Measurements from ENCODE around the gene PIGH. TPM values are rescaled to one million over a fixed set of nuclear protein-coding genes. Genes with fewer than 3 reads are reported as not detected.
"Not testable (repeated sequence)": the region's sequence is repeated elsewhere in the genome, so short reads cannot be mapped to it uniquely, and the experiment has no call there.

PIGH gene
- total RNA-seq, 1 donor from 2014 or later: 19.1 TPM

- intact Hi-C loops (cut with micrococcal nuclease): no loop called here
Measured at GRCh38 chr14:67609642-67610310, 9.7 kb upstream of the PIGH start.

GRCh38 chr14:67607646-67608045 lies 7.6 kb upstream of the PIGH start:
- intact Hi-C loops (cut with micrococcal nuclease): no loop called here

- intact Hi-C loops (cut with micrococcal nuclease): no loop called here
Measured at GRCh38 chr14:67602995-67603545, 3.0 kb upstream of the PIGH start.

- intact Hi-C loops (cut with micrococcal nuclease): no loop called here
Measured at GRCh38 chr14:67602076-67602475, 2.0 kb upstream of the PIGH start.

- intact Hi-C loops (cut with micrococcal nuclease): loop anchor here (1.0 kb wide), 6 partner anchors 19 to 359 kb away; partner anchors contain the start of genes ARG2, ATP6V1D, PALS1 and TMEM229B
Measured at GRCh38 chr14:67600562-67600974, 500 bp upstream of the PIGH start.

GRCh38 chr14:67595392-67595791 lies 4.7 kb downstream of the PIGH start:
- intact Hi-C loops (cut with micrococcal nuclease): no loop called here

- intact Hi-C loops (cut with micrococcal nuclease): not testable (repeated sequence)
Measured at GRCh38 chr14:67593650-67594049, 6.4 kb downstream of the PIGH start.

- intact Hi-C loops (cut with micrococcal nuclease): no loop called here
Measured at GRCh38 chr14:67589204-67589770, 10.8 kb downstream of the PIGH start.

GRCh38 chr14:67586369-67586768 lies 13.7 kb downstream of the PIGH start:
- intact Hi-C loops (cut with micrococcal nuclease): no loop called here

- intact Hi-C loops (cut with micrococcal nuclease): loop anchor here (1.0 kb wide), 2 partner anchors 82 to 119 kb away; no protein-coding TSS in a partner anchor
Measured at GRCh38 chr14:67584978-67585377, 15.1 kb downstream of the PIGH start.

- intact Hi-C loops (cut with micrococcal nuclease): loop anchor here (1.0 kb wide), 2 partner anchors 83 to 120 kb away; no protein-coding TSS in a partner anchor
Measured at GRCh38 chr14:67583711-67584644, 16.1 kb downstream of the PIGH start.

- intact Hi-C loops (cut with micrococcal nuclease): no loop called here
Measured at GRCh38 chr14:67582061-67582460, 18.0 kb downstream of the PIGH start.

- intact Hi-C loops (cut with micrococcal nuclease): no loop called here
Measured at GRCh38 chr14:67581643-67582042, 18.4 kb downstream of the PIGH start.

- intact Hi-C loops (cut with micrococcal nuclease): no loop called here
Measured at GRCh38 chr14:67580336-67581171, 19.5 kb downstream of the PIGH start.

- intact Hi-C loops (cut with micrococcal nuclease): no loop called here
Measured at GRCh38 chr14:67579636-67580035, 20.4 kb downstream of the PIGH start.

- intact Hi-C loops (cut with micrococcal nuclease): no loop called here
Measured at GRCh38 chr14:67579040-67579439, 21.0 kb downstream of the PIGH start.

GRCh38 chr14:67577909-67578749 lies 21.9 kb downstream of the PIGH start:
- intact Hi-C loops (cut with micrococcal nuclease): no loop called here

- intact Hi-C loops (cut with micrococcal nuclease): no loop called here
Measured at GRCh38 chr14:67577181-67577808, 22.8 kb downstream of the PIGH start.

GRCh38 chr14:67576216-67576955 lies 23.7 kb downstream of the PIGH start:
- intact Hi-C loops (cut with micrococcal nuclease): no loop called here

Measured in T-helper 1 cell treated with Interleukin-12 subunit alpha and Interleukin-12 subunit beta and Interleukin-4 antibody, amounts not matched to agents 30 ng/mL and 1 ng/mL, for 36 hours (primary cell).